ENCODE measurements around the gene ARHGAP45. TPM values are rescaled to one million over a fixed set of nuclear protein-coding genes. Genes with fewer than 3 reads are reported as not detected.
A peak's percentile ranks its signal among the peaks of the same experiment; 100 is the strongest.

The ARHGAP45 gene
- total RNA-seq, 1 donor from 2014 or later = 26.2 TPM

DNA sequence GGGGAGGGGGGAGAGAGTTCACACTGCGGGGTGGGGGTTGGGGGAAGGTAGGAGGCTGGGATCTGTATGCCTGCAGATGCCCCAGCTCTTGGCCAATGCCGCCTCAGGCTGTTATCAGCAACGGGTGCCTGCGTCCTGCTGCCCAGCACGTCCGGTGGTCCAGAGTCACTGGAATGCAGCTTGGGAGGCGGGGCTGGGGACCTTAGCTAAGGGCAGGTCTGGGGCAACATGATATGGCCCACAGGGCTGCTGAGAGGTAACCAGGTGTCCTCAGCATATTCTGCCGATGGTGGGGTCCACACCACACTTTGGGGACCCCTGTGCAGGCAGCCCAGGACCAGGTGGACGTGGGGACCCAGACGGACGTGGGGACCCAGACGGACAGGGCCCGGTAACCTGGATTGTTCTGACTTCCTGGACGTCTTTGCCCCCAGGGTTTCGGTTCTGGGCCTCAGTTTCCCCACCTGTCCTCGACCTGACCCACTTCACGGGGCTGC lies 668 bp upstream of the ARHGAP45 start:
- peak; percentile 54 for DNase-seq (ENCODE audit: low spot score)
- intact Hi-C loops (cut with DNase I) = no loop called here
- no peak for ATAC-seq

DNA sequence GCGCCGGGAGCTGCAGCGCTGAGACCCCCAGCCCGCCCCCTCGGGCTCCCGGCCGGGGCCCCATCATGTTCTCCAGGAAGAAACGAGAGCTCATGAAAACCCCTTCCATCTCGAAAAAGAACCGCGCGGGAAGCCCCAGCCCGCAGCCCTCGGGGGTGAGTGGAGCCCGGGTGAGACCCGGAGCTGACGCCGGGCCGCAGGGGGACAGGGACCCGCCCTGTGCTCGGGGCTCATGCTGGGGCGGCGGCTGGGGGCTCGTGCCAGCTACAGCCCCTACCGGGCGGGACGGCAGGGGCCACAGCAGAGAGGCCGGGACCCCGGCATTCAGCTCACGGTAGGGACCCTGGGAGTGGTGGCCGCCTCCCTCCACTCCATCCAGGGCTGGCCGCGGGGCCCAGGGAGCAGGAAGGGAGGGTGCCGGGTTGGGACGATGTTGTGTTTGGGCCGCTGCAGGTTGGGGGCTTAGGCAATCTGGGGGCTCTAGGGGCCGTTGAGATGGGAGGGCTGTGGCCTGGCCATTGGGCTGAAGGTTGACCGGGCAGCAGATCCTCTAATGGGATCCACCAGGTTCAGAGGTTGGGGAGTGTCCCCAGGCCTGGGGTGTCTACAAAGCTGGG lies 482 bp downstream of the ARHGAP45 start:
- intact Hi-C loops (cut with DNase I) = no loop called here
- peak; percentile 53 for DNase-seq (ENCODE audit: low spot score)
- no peak for ATAC-seq

DNA sequence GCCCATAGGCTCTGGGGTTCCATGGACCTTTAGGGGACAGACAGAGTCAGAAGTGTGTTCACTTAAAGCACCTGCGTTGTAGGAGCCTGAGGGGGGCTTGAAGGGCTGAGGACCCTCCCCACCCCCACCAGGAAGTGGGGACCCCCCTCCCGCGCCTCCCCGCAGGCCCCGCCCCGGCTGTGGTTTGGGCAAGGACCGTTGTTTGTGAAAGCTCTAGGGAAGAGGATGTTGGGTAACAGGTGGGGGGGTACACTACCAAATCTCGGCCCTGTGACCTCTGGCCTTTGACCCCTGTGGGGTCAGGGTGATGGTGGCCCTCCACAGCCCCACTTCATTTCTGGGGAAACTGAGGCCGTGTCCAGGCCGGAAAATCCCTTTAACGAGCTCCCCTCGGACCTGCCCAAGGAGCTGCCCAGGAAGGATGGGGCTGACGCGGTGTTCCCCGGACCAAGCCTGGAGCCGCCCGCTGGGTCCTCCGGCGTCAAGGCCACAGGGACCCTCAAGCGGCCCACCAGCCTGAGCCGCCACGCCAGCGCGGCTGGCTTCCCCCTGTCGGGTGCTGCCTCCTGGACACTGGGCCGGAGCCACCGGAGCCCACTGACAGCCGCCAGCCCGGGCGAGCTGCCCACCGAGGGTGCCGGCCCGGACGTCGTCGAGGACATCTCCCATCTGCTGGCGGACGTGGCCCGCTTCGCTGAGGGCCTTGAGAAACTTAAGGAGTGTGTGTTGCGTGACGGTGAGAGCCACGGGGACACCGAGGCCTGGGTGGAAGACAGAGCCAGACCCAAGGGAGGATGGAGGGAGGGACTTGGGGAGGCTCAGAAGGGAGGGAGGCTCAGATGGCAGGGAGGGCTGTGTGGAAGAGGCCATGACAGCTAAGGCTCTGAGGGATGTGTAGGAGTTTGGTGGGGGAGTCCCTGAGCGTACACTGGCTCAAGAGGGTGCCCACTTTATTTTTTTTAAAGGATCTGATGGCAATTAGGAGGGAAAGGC lies 1.3 kb downstream of the ARHGAP45 start:
- peak; percentile 36 for ATAC-seq
- peak; percentile 78 for DNase-seq (ENCODE audit: low spot score)
- intact Hi-C loops (cut with DNase I) = no loop called here

DNA sequence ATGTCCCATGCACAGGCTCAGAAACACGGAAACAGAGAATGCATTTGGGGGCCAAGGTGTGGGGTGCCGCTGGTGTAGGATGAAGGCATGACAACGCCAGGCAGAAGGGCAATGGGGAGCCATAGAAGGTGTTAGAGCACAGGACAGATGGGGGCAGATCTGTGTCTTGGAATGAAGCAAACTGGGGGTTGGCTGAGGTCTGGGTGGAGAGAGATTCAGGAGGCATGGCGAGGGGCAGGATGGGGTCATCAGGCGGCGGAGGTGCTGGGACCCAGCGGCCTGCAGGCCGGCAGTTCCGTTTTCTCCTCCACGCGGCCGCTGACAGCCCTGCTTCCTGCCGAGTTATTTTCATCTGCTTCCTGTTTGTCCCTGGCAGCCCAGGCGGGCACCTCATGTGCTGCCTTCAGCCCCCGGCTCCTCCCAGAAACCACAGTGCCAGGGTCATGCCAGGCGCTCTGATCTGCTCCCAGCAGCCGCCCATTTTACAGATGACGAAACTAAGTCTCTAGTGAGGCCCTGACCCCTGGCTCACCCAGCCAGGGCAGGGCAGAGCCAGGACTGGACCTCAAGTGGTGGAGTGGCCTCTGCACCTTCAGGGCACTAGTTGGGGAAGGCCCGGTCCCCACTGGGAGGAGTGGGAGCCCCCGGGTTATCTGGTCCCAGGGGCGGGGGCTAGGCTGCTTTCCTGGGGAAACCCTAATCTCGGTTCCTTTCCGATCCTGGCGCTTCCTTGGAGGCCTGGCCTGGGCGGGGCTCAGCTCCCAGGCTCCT lies 2.2 kb downstream of the ARHGAP45 start:
- peak; percentile 57 for ATAC-seq
- intact Hi-C loops (cut with DNase I) = no loop called here
- peak; percentile 76 for DNase-seq (ENCODE audit: low spot score)

DNA sequence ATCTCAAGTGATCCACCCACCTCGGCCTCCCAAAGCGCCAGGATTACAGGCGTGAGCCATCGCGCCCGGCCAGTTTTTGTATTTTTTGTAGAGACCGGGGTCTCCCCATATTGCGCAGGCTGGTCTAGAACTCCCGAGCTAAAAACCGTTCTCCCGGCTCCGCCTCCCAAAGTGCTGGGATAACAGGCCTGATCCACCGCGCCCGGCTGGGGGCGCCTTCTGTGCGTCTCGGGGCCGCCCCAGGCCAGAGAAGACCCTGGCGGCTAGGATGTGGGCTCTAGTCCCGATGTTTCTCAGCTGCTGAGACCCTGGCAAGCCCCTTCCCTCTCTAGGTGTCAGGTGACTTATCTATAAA lies 3.6 kb downstream of the ARHGAP45 start:
- intact Hi-C loops (cut with DNase I) = no loop called here
- DNase-seq (ENCODE audit: low spot score) = no peak
- ATAC-seq = no peak

DNA sequence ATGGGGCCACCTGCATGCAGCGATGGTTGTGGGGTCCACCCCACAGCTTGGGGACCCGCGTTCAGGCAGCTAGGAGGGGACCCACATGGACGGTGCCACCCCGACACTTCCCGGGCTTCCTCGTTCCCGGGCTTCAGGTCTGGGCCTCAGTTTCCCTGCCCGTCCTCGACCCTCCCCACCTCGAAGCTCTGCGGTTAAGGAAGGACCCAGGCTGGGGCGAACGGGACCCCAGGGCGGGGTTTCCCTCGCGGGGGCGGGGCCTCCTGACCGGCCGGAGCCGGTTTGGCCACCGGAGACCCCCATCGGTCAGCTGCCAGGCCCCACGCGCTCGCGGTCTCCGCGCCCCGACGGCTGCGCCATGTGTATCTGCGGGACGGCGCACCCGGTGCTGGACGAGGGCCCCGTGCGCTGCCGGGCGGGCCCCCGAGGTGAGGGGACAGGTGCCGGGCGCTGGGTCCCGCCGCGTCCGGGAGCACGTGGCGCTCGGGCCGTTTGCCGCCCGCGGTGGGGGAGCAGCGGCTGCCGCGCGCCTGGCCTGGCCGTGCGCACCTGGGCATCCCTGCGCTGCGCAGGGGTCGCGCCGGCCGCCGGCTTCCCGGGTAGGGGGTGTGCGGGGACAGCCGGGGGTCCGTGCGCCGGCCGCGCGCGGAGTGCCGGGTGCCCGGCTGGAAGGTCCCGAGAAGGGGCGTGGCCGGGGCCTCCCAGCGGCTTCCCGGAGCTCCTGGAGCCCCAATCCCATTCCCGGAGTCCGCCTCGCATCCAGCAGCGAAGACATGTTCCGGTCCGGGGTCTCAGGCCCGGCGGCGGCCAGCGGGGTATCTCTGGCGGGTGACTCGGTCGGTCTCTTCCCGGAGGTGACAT lies 4.2 kb downstream of the ARHGAP45 start:
- no peak for ATAC-seq

DNA sequence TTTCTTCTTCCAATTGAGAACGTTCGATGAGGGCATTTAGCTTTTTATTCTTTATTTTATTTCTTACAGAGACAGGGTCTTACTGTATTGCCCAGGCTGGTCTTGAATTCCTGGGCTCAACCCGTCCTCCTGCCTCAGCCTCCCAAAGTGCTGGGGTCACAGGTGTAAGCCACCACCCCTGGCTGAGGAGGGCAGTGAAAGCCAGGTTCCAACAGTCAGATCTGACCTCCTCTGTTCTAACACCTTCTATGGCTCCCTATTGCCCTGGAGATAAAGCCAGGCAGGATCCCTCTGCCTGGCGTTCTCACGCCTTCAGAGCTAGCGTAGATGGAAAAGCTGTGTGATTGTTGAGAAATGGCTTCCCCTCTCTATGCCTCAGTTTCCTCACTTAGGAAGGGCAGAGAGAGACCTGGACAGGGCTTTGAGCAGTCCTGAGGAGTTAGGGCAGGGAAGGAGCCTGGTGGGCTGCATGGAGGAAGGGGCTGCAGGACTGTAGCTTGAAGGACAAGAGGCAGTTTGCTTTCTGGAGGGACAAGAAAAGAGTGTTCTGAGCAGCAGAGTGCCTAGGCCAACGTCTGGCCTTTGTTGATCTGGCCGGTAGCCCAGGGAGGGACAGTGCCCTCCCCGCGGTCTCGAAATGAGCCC lies 5.5 kb downstream of the ARHGAP45 start:
- ATAC-seq (no peak), DNase-seq (ENCODE audit: low spot score) (no peak)
- intact Hi-C loops (cut with DNase I) = no loop called here

More for the DNA sequence above, 4.2 kb downstream of the ARHGAP45 start:
- intact Hi-C loops (cut with DNase I) = no loop called here
- DNase-seq (ENCODE audit: low spot score) = peak; percentile 58

DNA sequence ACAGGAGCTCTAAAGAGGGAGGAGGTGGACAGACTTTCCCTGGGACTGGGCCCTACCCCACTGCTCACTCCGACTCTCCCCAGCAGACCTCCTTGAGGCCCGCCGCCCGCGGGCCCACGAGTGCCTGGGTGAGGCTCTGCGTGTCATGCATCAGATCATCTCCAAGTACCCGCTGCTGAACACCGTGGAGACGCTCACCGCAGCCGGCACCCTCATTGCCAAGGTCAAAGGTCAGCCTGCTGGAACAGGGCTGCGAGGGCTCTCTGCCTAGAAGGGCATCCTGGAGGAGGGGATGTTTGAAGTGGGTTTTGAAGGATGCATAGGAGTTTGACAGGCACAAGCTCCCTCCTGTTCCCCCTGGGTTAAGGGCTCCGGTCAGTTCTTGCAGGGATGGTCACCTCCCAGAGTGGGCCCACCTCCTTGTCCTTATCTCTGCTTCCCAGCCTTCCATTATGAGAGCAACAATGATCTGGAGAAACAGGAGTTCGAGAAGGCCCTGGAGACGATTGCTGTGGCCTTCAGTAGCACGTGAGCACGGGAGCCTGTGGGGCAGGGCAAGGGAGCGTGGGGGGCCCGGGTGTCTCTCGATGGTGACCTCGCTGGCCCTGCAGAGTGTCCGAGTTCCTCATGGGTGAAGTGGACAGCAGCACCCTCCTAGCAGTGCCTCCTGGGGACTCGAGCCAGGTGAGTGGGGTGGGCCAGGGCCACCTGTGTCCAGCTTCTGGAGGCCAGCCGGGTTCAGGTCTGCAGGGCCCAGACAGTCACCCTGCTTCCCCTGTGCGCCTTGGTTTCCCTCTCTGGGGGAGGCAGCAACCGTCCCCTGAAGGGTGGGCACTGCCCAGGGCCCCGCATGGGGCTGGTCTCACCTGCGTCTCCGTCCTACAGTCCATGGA lies 6.3 kb downstream of the ARHGAP45 start:
- intact Hi-C loops (cut with DNase I) = no loop called here
- ATAC-seq = no peak

DNA sequence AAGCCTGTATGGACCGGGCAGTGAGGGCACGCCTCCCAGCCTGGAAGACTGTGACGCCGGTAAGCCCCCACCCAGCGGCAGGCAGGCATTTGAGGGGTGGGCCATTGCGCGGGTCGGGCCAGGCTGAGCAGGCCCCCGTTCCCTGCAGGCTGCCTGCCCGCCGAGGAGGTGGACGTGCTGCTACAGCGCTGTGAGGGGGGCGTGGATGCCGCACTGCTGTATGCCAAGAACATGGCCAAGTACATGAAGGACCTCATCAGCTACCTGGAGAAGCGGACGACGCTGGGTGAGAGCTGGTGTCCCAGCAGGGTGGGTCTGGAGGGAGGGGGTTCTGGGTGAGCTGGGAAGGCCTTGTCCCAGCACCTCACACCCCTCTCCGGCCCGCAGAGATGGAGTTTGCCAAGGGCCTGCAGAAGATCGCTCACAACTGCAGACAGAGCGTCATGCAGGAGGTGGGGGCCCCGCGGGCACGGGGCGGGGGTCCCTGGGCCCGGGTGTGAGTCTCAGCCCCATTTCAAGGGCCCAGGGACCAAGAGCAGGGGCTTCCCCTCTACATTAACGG lies 7.1 kb downstream of the ARHGAP45 start:
- ATAC-seq (no peak), DNase-seq (ENCODE audit: low spot score) (peak; percentile 55)
- intact Hi-C loops (cut with DNase I) = no loop called here

More for the DNA sequence above, 6.3 kb downstream of the ARHGAP45 start:
- peak; percentile 56 for DNase-seq (ENCODE audit: low spot score)

DNA sequence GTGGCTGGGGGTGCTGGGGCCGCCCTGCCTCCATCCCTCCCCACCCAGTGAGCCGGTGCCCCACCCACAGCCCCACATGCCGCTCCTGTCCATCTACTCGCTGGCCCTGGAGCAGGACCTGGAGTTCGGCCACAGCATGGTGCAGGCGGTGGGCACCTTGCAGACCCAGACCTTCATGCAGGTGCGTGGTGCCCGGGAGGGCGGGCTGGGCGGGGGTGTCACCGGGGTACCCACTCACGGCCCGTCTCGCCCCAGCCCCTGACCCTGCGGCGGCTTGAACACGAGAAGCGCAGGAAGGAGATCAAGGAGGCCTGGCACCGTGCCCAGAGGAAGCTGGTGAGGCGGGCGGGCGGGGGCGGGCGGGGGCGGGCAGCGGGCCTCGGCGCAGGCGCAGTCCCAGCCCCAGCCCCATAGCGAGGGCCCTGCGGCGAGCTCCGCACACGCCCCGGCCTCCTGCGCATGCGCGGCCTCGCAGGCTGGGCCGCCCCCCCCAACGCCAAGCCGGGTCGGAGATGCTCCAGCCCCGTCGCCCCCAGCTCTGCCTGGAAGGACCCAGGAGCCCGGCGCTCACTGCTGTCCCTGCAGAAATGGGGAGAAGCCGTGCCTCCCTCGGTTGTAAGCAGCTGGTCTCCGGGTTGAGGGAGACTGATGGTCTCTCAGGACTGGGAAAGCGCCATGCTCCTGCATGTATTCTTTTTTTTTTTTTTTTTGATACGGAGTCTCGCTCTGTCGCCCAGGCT lies 7.7 kb downstream of the ARHGAP45 start:
- ATAC-seq = peak; percentile 23

DNA sequence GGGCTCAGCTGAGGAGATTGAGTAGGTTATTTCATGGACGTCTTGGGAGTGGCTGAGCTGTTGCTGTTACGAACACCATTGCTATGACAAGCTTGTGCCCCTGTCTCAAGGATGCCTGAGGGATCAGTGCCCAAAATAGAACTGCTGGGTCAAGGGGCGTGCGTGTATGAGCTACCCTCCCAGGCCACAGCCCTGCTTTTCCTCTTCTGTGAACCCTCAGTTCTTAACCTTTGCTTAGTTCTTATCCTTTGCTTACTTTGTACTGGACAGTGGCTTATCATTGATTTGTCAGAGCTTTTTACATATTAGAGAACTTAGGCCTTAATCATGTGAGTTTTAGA lies 9.0 kb downstream of the ARHGAP45 start:
- ATAC-seq = no peak
- intact Hi-C loops (cut with DNase I) = no loop called here
- no peak for DNase-seq (ENCODE audit: low spot score)

More for the DNA sequence above, 7.7 kb downstream of the ARHGAP45 start:
- intact Hi-C loops (cut with DNase I) = no loop called here
- peak; percentile 91 for DNase-seq (ENCODE audit: low spot score)

DNA sequence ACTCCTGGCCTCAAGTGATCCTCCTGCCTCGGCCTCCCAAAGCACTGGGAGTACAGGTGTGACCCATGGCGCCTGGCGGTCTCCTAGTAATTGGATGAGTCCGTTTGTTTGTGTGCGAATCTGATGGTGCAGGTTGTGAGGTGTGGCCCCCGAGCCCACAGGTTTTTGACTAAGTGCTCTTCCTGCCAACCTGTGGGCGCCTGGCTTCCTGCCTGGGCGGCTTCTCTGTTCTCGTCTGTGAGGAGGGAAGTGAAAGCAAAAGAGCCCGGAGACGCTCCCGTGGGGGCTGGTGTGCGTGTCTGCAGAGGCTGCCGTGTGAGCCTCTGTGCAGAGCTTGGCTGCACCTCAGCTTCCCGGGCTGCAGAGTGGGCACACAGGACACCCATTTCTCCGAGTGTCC lies 10.0 kb downstream of the ARHGAP45 start:
- ATAC-seq = peak; percentile 45

DNA sequence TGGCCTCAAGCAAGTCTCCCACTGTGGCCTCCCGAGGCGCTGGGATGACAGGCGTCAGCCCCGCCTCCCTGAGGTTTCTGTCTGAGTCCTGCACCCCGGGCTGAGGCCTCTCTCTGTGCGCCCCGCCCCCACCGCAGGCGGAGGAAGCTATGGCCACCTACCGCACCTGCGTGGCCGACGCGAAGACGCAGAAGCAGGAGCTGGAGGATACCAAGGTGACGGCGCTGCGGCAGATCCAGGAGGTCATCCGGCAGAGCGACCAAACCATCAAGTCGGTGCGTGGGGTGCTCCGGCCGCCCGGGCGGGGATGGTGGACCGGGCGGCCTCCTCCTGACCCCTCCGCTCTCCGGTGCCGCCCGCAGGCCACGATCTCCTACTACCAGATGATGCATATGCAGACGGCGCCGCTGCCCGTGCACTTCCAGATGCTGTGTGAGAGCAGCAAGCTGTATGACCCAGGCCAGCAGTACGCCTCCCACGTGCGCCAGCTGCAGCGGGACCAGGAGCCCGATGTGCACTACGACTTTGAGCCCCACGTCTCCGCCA lies 12.7 kb downstream of the ARHGAP45 start:
- ATAC-seq (no peak), DNase-seq (ENCODE audit: low spot score) (peak; percentile 61)
- intact Hi-C loops (cut with DNase I) = no loop called here

More for the DNA sequence above, 10.0 kb downstream of the ARHGAP45 start:
- peak; percentile 72 for DNase-seq (ENCODE audit: low spot score)
- intact Hi-C loops (cut with DNase I) = no loop called here

DNA sequence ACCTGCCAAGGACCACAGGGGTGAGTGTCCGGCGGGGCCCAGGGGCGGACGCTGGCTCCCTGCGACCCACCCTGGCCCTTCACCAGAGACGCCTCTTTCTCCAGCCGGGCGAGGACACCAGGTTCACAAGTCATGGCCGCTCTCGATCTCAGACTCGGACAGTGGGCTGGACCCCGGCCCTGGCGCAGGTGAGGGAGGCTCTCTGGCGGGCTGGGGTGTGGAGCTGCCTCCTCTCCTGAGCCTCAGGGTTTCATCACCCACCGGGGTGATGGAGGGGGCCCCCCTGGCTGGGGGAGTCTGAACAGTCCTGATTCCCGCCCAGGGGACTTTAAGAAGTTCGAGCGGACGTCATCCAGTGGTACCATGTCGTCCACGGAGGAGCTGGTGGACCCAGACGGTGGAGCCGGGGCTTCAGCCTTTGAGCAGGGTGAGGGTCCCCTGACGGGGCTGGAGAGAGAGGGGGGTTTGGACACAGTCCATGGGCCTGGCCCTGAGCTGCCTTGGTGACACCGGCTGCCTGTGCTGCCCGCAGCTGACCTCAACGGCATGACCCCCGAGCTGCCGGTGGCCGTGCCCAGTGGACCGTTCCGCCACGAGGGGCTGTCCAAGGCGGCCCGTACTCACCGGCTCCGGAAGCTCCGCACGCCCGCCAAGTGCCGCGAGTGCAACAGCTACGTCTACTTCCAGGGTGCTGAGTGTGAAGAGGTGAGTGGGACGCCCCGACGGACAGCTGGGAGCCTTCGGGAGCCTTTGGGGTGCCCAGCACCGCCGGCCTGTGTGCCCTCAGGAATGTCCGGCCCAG lies 13.6 kb downstream of the ARHGAP45 start:
- no peak for DNase-seq (ENCODE audit: low spot score)
- intact Hi-C loops (cut with DNase I) = no loop called here
- no peak for ATAC-seq

All from sciatic nerve (tissue), 2 donors.